Measurements from ENCODE around the gene BACH2.
"Not testable (repeated sequence)": the region's sequence is repeated elsewhere in the genome, so short reads cannot be mapped to it uniquely, and the experiment has no call there.

Gene BACH2

GRCh38 chr6:90296341-90297114 is at the start of gene BACH2:
BACH2 (minus strand) TSS chr6:90296843; CDS start chr6:90008844, 287,999 bp downstream.
- Histone ChIP-seq H3K4me3 (ENCODE audit: low read depth, low read length) (peak within 1 kb of the TSS; percentile 75), H3K27ac (ENCODE audit: low read depth, low read length) (no peak within 1 kb of the TSS)

DNA sequence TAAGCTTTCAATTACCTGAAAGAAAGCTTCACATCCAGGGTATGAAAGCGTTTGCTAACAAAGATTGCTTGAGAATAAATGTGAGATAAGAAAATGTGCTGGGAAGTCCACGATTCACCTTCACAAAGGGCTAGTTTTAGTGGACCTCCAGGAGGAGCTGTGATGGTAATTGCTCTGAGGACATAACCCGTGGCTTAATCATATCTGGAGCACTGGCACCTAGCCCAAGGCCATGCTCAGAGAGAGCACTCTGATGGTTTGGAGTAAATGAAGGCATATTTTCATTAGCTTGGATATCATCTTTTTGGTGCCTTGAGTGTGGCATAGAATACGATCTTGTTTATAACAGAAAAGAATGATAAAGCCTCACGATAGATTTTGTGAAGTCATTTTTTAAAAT is 46.9 kb upstream of the BACH2 start:
- Histone ChIP-seq H3K4me3 (ENCODE audit: low read depth, low read length) (no peak overlapping the region), H3K27ac (ENCODE audit: low read depth, low read length) (no peak overlapping the region), H2AFZ (ENCODE audit: low read length, unreplicated experiment) (no peak overlapping the region), H3K79me2 (ENCODE audit: control insufficient read depth, insufficient read depth, low read length, unreplicated experiment) (no peaks in the 10 kb centered on the region), H3K4me1 (ENCODE audit: control insufficient read depth, insufficient read depth, low read length, unreplicated experiment) (peaks cover 5% of the 10 kb centered on the region), H3K27me3 (ENCODE audit: insufficient read depth, low read length) (peaks cover 47% of the 10 kb centered on the region), H3K36me3 (ENCODE audit: insufficient read depth, low read length) (no peaks in the 10 kb centered on the region)

More at GRCh38 chr6:90296341-90297114, at the start of gene BACH2:
- Histone ChIP-seq H3K79me2 (ENCODE audit: control insufficient read depth, insufficient read depth, low read length, unreplicated experiment) (no peaks in the 10 kb centered on the region), H3K4me1 (ENCODE audit: control insufficient read depth, insufficient read depth, low read length, unreplicated experiment) (no peaks in the 10 kb centered on the region), H3K27me3 (ENCODE audit: insufficient read depth, low read length) (peaks cover 72% of the 10 kb centered on the region), H3K36me3 (ENCODE audit: insufficient read depth, low read length) (no peaks in the 10 kb centered on the region), H2AFZ (ENCODE audit: low read length, unreplicated experiment) (peak within 1 kb of the TSS; percentile 73)

DNA sequence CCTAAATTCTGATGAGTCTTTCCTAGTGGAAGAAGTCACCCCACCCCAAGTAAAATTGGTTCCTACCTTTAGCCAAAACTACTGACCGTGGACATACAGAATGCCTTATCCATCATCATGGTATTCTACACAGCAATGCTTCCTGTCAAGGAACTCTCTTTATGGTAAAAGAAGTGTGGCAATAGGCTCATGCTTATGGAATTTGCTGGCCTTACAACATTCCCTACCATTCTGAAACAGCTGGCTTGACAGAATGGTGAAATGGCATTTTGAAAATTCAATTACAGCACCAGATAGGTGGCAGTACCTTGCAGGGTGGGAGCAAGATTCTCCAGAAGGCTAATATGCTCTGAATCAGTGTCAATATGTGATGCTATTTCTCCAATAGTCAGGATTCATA is 41.8 kb upstream of the BACH2 start:
- Histone ChIP-seq H3K4me1 (ENCODE audit: control insufficient read depth, insufficient read depth, low read length, unreplicated experiment) (peaks cover 1% of the 10 kb centered on the region), H2AFZ (ENCODE audit: low read length, unreplicated experiment) (no peak overlapping the region), H3K27ac (ENCODE audit: low read depth, low read length) (no peak overlapping the region), H3K36me3 (ENCODE audit: insufficient read depth, low read length) (no peaks in the 10 kb centered on the region), H3K4me3 (ENCODE audit: low read depth, low read length) (no peak overlapping the region), H3K27me3 (ENCODE audit: insufficient read depth, low read length) (peaks cover 30% of the 10 kb centered on the region), H3K79me2 (ENCODE audit: control insufficient read depth, insufficient read depth, low read length, unreplicated experiment) (no peaks in the 10 kb centered on the region)

DNA sequence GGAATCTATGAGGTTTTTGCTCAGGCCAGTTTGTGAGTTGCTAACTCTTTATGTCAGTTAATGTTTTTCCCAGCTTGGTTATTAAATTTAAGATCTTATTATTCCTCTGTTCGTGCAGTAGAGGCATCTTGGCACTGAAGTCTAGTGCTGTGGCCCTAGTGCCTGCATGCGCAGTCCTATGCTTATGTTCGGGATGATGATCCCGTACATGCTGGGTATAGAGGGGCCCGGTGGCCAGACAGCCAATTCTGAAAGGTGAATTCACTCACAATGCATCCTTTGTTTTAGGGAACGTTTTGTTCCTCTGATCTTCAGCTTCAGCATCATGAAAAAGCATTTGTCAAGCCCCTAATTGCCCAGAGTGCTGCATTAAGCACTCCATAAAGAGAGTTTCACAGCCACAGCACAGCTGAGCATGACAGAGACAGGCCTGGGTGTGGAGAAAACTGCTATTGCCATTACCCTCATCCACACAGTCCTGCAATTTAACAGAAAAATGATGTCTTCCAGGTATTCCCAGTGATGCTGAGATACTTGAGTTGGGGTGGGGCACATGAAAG is 39.8 kb upstream of the BACH2 start:
- Histone ChIP-seq H2AFZ (ENCODE audit: low read length, unreplicated experiment) (no peak overlapping the region), H3K4me1 (ENCODE audit: control insufficient read depth, insufficient read depth, low read length, unreplicated experiment) (no peaks in the 10 kb centered on the region), H3K36me3 (ENCODE audit: insufficient read depth, low read length) (no peaks in the 10 kb centered on the region), H3K79me2 (ENCODE audit: control insufficient read depth, insufficient read depth, low read length, unreplicated experiment) (no peaks in the 10 kb centered on the region), H3K27me3 (ENCODE audit: insufficient read depth, low read length) (peaks cover 30% of the 10 kb centered on the region), H3K4me3 (ENCODE audit: low read depth, low read length) (no peak overlapping the region), H3K27ac (ENCODE audit: low read depth, low read length) (no peak overlapping the region)

GRCh38 chr6:90333928-90334327 is 37.3 kb upstream of the BACH2 start:
- Histone ChIP-seq H3K27me3 (ENCODE audit: insufficient read depth, low read length) (peaks cover 19% of the 10 kb centered on the region), H3K4me3 (ENCODE audit: low read depth, low read length) (no peak overlapping the region), H2AFZ (ENCODE audit: low read length, unreplicated experiment) (no peak overlapping the region), H3K4me1 (ENCODE audit: control insufficient read depth, insufficient read depth, low read length, unreplicated experiment) (no peaks in the 10 kb centered on the region), H3K79me2 (ENCODE audit: control insufficient read depth, insufficient read depth, low read length, unreplicated experiment) (no peaks in the 10 kb centered on the region), H3K27ac (ENCODE audit: low read depth, low read length) (no peak overlapping the region), H3K36me3 (ENCODE audit: insufficient read depth, low read length) (no peaks in the 10 kb centered on the region)

DNA sequence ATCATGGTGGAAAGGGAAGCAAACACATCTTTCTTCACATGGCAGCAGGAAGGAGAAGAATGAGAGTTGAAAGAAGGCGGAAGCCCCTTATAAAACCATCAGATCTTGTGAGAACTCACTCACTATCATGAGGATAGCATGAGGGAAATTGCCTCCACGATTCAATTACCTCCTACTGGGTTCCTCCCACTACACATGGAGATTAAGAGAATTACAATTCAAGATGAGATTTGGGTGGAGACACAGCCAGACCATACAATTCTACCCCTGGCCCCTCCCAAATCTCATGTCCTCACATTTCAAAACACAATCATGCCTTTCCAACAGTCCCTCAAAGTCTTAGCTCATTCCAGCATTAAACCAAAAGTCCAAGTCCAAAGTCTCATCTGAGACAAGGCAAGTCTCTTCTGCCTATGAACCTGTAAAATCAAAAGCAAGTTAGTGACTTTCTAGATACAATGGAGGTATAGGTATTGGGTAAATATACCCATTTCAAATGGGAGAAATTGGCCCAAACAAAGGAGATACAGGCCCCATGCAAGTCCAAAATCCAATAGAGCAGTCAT is 36.4 kb upstream of the BACH2 start:
- H3K4me3 ChIP-seq (ENCODE audit: low read depth, low read length); H3K4me1 ChIP-seq (ENCODE audit: control insufficient read depth, insufficient read depth, low read length, unreplicated experiment); H3K79me2 ChIP-seq (ENCODE audit: control insufficient read depth, insufficient read depth, low read length, unreplicated experiment); H2AFZ ChIP-seq (ENCODE audit: low read length, unreplicated experiment); H3K36me3 ChIP-seq (ENCODE audit: insufficient read depth, low read length); H3K27ac ChIP-seq (ENCODE audit: low read depth, low read length): not testable (repeated sequence)
- peaks cover 19% of the 10 kb centered on the region for H3K27me3 ChIP-seq (ENCODE audit: insufficient read depth, low read length)

DNA sequence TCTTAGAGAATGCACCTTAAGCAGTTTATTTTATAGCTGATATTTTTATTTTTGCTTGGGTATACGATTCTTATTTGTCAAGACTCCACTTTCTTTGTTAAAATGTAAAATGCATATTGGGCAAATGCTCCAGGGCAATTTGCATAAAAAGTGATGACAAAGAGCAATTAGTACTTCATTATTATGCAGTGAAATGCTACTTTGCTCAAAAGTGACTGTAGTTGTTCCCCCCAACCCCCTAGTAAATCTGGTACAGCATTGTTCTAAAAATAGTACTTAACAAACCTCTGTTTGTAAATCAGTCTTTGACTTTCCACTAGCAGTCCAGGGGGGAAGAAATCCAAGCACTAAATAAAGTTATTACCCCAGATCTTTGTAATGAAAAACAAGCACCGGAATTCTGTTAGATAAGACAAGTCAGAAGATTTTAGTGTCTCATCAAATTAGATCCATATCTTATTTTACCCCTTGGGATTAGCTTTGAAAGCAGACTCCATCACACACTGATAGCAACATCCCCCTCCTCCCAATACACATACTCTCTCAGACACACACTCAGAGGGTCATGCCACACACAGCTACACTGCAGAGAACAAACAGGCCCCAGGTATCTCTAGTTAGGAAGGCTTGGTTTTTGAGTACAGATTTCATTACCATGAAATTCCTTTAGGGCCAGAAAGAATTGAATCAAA is 32.9 kb upstream of the BACH2 start:
- H3K27ac ChIP-seq (ENCODE audit: low read depth, low read length) = no peak overlapping the region
- H3K27me3 ChIP-seq (ENCODE audit: insufficient read depth, low read length) = no peaks in the 10 kb centered on the region; the same call in 1 of the 2 replicates
- H3K4me1 ChIP-seq (ENCODE audit: control insufficient read depth, insufficient read depth, low read length, unreplicated experiment) = no peaks in the 10 kb centered on the region
- no peak overlapping the region for H2AFZ ChIP-seq (ENCODE audit: low read length, unreplicated experiment)
- H3K36me3 ChIP-seq (ENCODE audit: insufficient read depth, low read length) = no peaks in the 10 kb centered on the region
- no peaks in the 10 kb centered on the region for H3K79me2 ChIP-seq (ENCODE audit: control insufficient read depth, insufficient read depth, low read length, unreplicated experiment)
- H3K4me3 ChIP-seq (ENCODE audit: low read depth, low read length) = no peak overlapping the region

- Histone ChIP-seq H3K79me2 (ENCODE audit: control insufficient read depth, insufficient read depth, low read length, unreplicated experiment) (no peaks in the 10 kb centered on the region), H3K27ac (ENCODE audit: low read depth, low read length) (no peak overlapping the region)
Measured at GRCh38 chr6:90328004-90328403, 31.4 kb upstream of the BACH2 start.

GRCh38 chr6:90326404-90327057 is 29.9 kb upstream of the BACH2 start:
- no peak overlapping the region for H2AFZ ChIP-seq (ENCODE audit: low read length, unreplicated experiment)
- no peak overlapping the region for H3K27ac ChIP-seq (ENCODE audit: low read depth, low read length)
- no peak overlapping the region for H3K4me3 ChIP-seq (ENCODE audit: low read depth, low read length)
- no peaks in the 10 kb centered on the region for H3K36me3 ChIP-seq (ENCODE audit: insufficient read depth, low read length)
- no peaks in the 10 kb centered on the region for H3K79me2 ChIP-seq (ENCODE audit: control insufficient read depth, insufficient read depth, low read length, unreplicated experiment)
- no peaks in the 10 kb centered on the region for H3K4me1 ChIP-seq (ENCODE audit: control insufficient read depth, insufficient read depth, low read length, unreplicated experiment)
- no peaks in the 10 kb centered on the region for H3K27me3 ChIP-seq (ENCODE audit: insufficient read depth, low read length)

More at GRCh38 chr6:90328004-90328403, 31.4 kb upstream of the BACH2 start:
- Histone ChIP-seq H3K27me3 (ENCODE audit: insufficient read depth, low read length) (no peaks in the 10 kb centered on the region), H2AFZ (ENCODE audit: low read length, unreplicated experiment) (no peak overlapping the region), H3K4me3 (ENCODE audit: low read depth, low read length) (no peak overlapping the region), H3K4me1 (ENCODE audit: control insufficient read depth, insufficient read depth, low read length, unreplicated experiment) (no peaks in the 10 kb centered on the region), H3K36me3 (ENCODE audit: insufficient read depth, low read length) (no peaks in the 10 kb centered on the region)

GRCh38 chr6:90323706-90324105 is 27.1 kb upstream of the BACH2 start:
- Histone ChIP-seq H3K79me2 (ENCODE audit: control insufficient read depth, insufficient read depth, low read length, unreplicated experiment) (no peaks in the 10 kb centered on the region), H3K4me3 (ENCODE audit: low read depth, low read length) (no peak overlapping the region), H3K4me1 (ENCODE audit: control insufficient read depth, insufficient read depth, low read length, unreplicated experiment) (no peaks in the 10 kb centered on the region), H2AFZ (ENCODE audit: low read length, unreplicated experiment) (no peak overlapping the region), H3K27ac (ENCODE audit: low read depth, low read length) (no peak overlapping the region), H3K27me3 (ENCODE audit: insufficient read depth, low read length) (peaks cover 10% of the 10 kb centered on the region), H3K36me3 (ENCODE audit: insufficient read depth, low read length) (no peaks in the 10 kb centered on the region)
